Muscle layer of duodenum (tissue), 2 donors: ENCODE data around the gene PRR23A.

Experiments used
- H3K27ac ChIP-seq: one replicate; pipeline ENCODE4 v1.7.0; 2013; ENCODE audit warnings: mild to moderate bottlenecking, low read length
- H3K27me3 ChIP-seq: one replicate; pipeline ENCODE4 v1.7.0; 2013; ENCODE audit warnings: low read depth, mild to moderate bottlenecking, control low read depth, low read length
- H3K36me3 ChIP-seq, 2 donors: one replicate each; pipeline ENCODE4 v1.7.0; 2013; ENCODE audit warnings: low read length in 2 of 2, control low read depth in 1 of 2, mild to moderate bottlenecking in 1 of 2; ENCODE audit not compliant: insufficient read depth in 2 of 2, control insufficient read depth in 1 of 2
- H3K4me1 ChIP-seq, 2 donors: one replicate each; pipeline ENCODE4 v1.7.0; 2013; ENCODE audit warnings: low read length in 2 of 2, mild to moderate bottlenecking in 2 of 2, control low read depth in 1 of 2, moderate library complexity in 1 of 2; ENCODE audit not compliant: insufficient read depth in 2 of 2, control insufficient read depth in 1 of 2
- H3K4me3 ChIP-seq, 2 donors: one replicate each; pipeline ENCODE4 v1.7.0; 2013; ENCODE audit warnings: low read length in 2 of 2, low read depth in 1 of 2, mild to moderate bottlenecking in 1 of 2
- H3K9me3 ChIP-seq, 2 donors: one replicate each; pipeline ENCODE4 v1.7.0; 2013; ENCODE audit warnings: low read length in 2 of 2, control low read depth in 1 of 2, mild to moderate bottlenecking in 1 of 2; ENCODE audit not compliant: control insufficient read depth in 1 of 2
- donor health status: healthy.

Gene PRR23A

DNA sequence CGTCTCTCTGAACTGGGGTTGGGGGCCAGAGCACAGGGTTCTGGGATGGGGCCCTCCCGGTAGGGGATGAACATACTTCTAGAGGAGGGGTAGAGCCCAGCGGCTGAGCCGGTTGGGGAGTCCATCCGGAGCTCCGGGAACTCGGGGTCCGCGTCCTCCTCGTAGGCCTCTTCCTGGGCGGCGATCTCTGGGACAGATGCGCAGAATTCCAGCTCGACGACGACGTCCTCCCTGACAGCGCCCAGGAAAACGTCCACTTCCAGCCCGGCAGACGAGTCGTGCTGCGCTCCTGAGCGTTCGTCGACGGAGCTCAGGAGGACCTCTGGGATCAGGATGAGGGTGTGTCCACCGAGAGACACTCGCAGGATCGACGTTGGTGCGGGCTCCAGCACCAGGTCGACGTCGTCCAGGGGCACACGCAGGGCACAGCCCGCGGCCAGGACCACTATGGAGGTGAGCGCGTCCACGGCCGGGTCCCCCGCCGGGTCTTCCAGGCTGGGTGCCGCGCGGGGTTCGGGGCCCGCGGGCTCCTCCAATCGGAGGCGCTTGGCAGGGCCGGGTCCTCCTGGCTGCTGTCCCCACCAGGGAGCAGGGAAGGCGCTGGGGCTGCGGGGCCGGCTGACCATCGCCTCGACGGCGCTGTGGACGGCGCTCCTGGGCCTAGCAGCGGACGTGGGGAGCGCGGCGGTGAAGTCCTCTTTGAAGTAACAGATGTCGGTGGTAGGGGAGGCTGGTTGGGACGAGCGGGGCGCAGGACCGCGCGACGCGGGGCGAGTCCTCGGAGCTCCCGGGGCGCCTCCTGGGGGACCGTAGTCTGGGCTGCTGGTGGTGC lies 14.2 kb upstream of the PRR23A start:
- Histone ChIP-seq H3K27ac (no peak overlapping the region), H3K4me1 (no peaks in the 10 kb centered on the region), H3K4me3 (peak overlapping the region in 1 of 2 donors; percentile 24), H3K27me3 (no peaks in the 10 kb centered on the region), H3K9me3 (peaks cover 0 to 16% of the 10 kb centered on the region in 2 donors), H3K36me3 (no peaks in the 10 kb centered on the region)

DNA sequence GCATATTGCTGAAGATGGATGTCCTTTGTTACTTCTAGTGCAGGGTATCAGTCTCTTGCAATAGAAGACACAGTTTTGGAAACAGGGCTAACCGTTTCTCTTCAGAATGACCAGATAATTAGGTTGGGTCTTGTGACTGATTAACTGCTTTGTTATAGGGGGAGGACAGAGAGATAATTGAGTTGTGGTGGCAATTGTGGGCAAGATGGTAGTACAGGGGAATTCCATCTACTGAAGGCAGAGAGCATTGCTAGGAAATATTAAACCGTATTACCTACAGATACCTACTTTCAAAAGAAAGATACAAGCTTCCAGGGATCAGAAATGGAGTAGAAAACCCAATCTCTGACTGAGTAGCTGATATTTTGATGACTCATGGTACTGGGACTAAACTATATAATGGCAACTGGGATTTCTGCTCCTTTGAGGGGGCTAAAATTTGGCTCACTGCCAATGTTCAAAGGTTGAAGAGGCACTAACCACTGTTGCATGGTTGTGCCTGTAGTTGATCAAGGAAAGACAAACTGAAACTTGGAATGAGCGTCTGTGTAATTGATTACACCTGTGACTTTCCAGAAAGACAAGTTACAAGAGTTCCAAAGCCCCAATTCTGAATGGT lies 10.5 kb upstream of the PRR23A start:
- H3K4me1 ChIP-seq = no peaks in the 10 kb centered on the region
- no peak overlapping the region for H3K27ac ChIP-seq
- H3K9me3 ChIP-seq = peaks cover 0 to 18% of the 10 kb centered on the region in 2 donors
- H3K4me3 ChIP-seq = no peak overlapping the region
- H3K36me3 ChIP-seq = no peaks in the 10 kb centered on the region
- H3K27me3 ChIP-seq = no peaks in the 10 kb centered on the region

DNA sequence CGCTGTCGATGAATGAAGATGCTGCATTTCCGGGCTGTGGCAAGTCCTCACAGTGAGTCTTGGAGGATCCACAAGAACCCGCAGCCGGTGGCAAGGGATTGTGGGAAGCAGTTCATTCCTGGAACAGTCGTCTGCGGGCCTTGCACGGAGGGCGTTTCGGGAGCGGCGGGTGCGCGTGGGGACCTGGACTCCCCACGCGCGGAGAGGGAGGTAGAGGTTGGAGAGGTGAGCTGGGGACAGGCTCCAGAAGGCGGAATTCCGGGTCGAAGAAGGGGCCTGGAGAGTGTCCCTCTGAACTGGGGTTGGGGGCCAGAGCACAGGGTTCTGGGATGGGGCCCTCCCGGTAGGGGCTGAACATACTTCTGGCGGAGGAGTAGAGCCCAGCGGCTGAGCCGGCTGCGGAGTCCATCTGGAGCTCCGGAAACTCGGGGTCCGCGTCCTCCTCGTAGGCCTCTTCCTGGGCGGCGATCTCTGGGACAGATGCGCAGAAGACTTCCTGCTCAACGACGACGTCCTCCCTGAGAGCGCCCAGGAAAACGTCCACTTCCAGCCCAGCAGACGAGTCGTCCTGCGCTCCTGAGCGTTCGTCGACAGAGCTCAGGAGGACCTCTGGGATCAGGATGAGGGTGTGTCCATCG lies 593 bp downstream of the PRR23A start:
- no peaks in the 10 kb centered on the region for H3K36me3 ChIP-seq
- H3K4me3 ChIP-seq = no peak overlapping the region
- H3K27ac ChIP-seq = no peak overlapping the region
- no peaks in the 10 kb centered on the region for H3K27me3 ChIP-seq
- H3K4me1 ChIP-seq = no peaks in the 10 kb centered on the region
- H3K9me3 ChIP-seq = peaks cover 0 to 24% of the 10 kb centered on the region in 2 donors

DNA sequence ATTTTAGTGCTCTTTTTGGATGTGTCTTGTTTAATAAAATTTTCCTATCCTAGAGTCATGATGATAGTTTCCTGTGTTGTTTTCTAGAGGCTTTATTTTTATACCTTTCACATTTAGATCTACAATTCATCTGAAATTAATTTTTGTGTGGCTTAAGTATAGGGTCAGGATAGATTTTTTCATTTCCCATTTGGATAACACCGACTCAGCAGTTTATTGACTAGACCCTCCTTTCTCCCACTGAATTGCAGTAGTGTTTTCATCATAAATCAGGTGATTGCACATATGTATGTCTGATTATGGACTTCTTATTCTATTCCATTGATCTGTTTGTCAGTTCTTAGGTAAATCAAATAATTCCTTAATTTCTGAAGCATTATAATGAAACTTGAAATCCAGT lies 10.4 kb downstream of the PRR23A start:
- Histone ChIP-seq H3K4me3 (no peak overlapping the region), H3K27ac (no peak overlapping the region), H3K4me1 (no peaks in the 10 kb centered on the region), H3K27me3 (no peaks in the 10 kb centered on the region), H3K9me3 (peaks cover 0 to 3% of the 10 kb centered on the region in 2 donors), H3K36me3 (no peaks in the 10 kb centered on the region)

DNA sequence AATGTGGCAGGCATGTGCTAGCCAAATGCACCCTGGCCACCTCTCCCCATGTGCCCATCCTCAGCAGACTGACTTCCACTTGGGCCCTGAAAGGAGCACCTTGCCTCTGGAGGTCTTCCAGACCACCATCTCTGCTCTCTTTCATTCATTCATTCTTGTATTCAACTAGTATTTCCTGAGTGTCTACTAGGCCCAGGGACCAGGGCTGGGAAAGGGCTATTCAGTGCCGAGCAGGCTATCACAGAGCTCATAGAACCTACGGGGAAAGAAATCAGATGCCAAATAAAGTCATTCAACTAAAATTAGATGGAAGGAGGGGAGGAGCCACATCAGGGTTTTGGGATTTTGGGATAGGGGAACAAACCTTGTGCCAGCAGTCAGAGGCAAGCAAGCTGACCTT lies 18.9 kb downstream of the PRR23A start:
- Histone ChIP-seq H3K9me3 (no peaks in the 10 kb centered on the region), H3K36me3 (no peaks in the 10 kb centered on the region), H3K27me3 (no peaks in the 10 kb centered on the region), H3K4me3 (no peak overlapping the region), H3K27ac (no peak overlapping the region), H3K4me1 (no peaks in the 10 kb centered on the region)

DNA sequence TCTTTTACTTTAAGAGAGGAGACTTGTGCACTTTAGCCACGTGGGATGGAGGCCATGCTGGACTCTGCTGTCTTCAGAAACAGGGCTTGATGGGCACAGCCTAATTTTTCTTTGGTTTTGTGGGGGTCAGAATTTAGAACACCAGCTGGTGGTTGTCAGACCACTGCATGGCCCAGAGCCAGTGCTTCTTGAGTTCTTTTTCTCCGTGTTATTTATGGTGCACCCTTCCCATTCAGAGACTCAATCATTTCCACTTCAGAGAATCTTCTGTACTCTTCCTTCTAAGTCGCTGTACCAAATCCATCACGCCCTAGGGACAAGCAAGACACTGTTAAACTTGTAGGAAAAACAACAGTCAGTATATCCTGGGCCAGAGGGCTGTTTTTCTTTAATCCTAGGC lies 20.1 kb downstream of the PRR23A start:
- Histone ChIP-seq H3K27me3 (no peaks in the 10 kb centered on the region), H3K27ac (no peak overlapping the region), H3K4me3 (no peak overlapping the region), H3K9me3 (no peaks in the 10 kb centered on the region), H3K36me3 (no peaks in the 10 kb centered on the region), H3K4me1 (no peaks in the 10 kb centered on the region)

DNA sequence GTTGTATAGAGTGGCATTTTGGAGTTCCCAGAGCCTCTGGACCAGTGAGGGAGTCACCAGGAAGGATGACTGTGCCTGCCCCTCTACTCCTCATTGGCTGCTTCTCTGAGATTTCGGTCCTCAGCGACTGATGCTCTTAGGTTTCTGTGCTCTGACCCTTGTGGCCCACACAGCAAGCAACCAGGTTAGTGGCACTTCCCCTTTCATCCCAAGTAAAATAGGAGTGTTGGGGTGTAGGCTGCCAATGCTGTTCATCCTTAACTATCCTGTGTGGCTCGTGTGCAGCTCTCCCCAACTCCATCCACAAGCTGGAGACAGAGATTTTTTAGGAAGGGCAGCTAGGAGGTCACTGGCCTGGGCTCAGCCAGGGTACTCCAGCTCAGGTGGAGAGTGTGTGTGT lies 21.3 kb downstream of the PRR23A start:
- H3K27ac ChIP-seq = no peak overlapping the region
- no peaks in the 10 kb centered on the region for H3K4me1 ChIP-seq
- H3K9me3 ChIP-seq = no peaks in the 10 kb centered on the region
- H3K36me3 ChIP-seq = no peaks in the 10 kb centered on the region
- H3K27me3 ChIP-seq = no peaks in the 10 kb centered on the region
- H3K4me3 ChIP-seq = no peak overlapping the region

DNA sequence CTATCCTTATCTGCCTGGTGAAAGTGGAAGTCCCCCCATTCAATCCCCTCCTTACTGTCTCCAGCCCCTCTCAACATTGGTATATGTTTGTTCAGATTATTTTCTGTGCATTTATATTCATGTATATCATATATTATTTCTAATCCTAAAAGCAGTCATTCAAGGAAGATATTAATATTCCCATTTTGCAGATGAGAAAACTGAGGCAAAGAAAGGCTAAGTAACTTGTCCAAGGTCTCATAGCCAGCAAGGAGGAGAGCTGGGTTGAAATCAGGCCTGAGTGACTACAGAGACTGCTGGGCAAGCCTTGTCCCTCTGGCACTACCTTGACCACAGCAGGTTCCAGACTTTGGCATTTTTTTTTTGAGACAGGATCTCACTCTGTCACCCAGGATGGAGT lies 30.0 kb downstream of the PRR23A start:
- no peaks in the 10 kb centered on the region for H3K4me1 ChIP-seq
- H3K9me3 ChIP-seq = no peaks in the 10 kb centered on the region
- H3K4me3 ChIP-seq = no peak overlapping the region
- H3K27ac ChIP-seq = no peak overlapping the region
- no peaks in the 10 kb centered on the region for H3K27me3 ChIP-seq
- no peaks in the 10 kb centered on the region for H3K36me3 ChIP-seq

DNA sequence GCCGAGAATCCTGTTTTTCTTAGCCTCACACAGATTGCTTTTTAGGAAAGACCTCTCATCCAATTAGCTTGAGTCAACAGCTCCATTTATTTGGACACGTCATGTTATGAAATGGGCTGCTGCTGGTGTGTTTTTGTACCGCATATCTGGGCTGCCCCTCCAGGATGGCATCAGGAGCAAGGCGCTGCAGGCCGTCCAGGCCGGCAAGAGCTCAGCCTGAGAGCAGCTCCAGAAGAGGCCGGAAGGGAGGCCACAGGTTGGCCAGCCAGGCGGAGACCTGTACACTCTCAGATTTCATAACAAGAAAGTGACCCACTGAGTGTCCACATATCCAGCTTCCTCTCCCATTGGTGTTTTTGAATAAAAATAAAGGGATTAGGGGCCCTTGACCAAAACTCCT lies 30.7 kb downstream of the PRR23A start:
- no peak overlapping the region for H3K4me3 ChIP-seq
- H3K27me3 ChIP-seq = no peaks in the 10 kb centered on the region
- H3K9me3 ChIP-seq = no peaks in the 10 kb centered on the region
- H3K4me1 ChIP-seq = no peaks in the 10 kb centered on the region
- H3K27ac ChIP-seq = no peak overlapping the region
- H3K36me3 ChIP-seq = no peaks in the 10 kb centered on the region

DNA sequence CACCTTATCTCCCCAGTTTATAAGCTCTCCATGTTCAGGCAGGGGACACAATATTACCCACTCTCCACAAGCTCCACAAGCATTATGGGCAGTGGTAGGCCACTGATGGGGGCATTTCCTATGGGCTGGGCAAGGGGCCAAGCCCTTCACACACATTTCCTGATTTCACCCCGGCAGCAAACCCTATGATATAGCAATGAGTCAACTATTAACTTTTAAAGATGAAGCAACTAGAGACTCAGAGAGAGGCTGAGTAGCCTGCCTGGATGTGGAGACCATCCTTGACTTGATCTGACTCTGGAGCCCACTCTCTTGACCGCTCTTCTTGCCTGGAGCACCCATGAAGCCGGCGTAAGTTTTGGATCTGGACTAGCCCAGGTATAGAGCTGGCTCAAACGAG lies 31.6 kb downstream of the PRR23A start:
- H3K27ac ChIP-seq = no peak overlapping the region

DNA sequence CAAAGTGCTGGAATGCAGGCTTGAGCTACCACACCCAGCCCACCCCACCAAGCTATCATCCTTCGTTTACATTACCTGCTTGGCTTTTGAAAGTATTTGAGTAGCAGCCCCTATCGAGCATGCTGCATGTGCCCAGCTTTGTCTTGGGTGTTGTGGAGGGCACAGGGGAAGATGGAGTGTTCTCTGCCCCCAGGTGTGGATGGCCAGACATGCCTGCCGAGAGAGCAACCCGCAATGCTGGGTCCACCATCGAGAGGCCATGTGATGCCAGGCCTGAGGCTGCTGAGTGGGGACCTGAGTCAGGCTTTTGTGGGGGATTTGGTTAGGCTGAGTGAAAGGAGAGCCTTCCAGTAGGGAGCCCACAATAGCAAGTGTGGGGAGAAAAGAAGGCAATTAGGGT lies 33.1 kb downstream of the PRR23A start:
- Histone ChIP-seq H3K27ac (no peak overlapping the region), H3K4me1 (no peaks in the 10 kb centered on the region), H3K4me3 (no peak overlapping the region), H3K27me3 (no peaks in the 10 kb centered on the region), H3K9me3 (no peaks in the 10 kb centered on the region), H3K36me3 (no peaks in the 10 kb centered on the region)

More for the DNA sequence above, 31.6 kb downstream of the PRR23A start:
- no peaks in the 10 kb centered on the region for H3K27me3 ChIP-seq
- no peak overlapping the region for H3K4me3 ChIP-seq
- no peaks in the 10 kb centered on the region for H3K36me3 ChIP-seq
- no peaks in the 10 kb centered on the region for H3K9me3 ChIP-seq
- no peaks in the 10 kb centered on the region for H3K4me1 ChIP-seq
